NCI-H2029 (cell line): ENCODE data around the gene ITGB5.
"Not testable (repeated sequence)": the region's sequence is repeated elsewhere in the genome, so short reads cannot be mapped to it uniquely, and the experiment has no call there.

Experiments
- DNase-seq: peaks from one replicate; lab custom pipeline; 2025; lab: John Stamatoyannopoulos, UW

Gene ITGB5

DNA sequence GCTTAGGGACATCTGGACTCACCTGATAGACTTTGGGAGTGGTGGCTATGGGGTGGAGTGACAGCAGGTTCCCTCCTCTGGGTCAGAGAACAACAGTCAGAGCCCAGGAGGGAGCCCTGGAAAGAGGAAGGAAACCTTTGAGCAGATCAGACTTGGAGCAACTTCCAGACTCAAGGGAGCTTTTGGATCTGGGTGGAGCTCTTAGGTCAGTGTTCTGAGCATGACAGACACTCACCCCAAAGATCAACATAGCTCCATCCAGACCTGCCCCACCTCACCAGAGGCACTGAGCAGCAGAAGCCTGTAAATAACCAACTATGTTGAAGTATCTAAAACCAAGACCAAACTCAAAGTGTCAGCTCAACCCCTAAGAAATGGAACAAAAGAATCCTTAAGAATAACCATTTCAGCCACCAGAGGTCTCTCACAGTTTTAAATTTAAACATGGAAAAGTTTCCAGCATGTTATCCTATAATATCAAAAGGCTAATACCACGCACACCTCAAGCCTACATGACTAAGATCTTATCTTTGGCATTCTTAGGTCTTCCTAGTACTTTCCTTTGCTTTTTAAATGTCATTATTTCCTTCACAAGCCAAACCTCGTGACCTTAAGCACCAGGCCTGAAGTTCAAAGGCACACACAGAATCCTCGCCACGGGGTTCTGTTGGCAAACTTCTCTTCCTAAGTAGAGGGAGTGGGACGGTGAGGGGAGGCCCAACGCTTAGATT, 100.5 kb downstream of the ITGB5 start:
- no peak for DNase-seq

DNA sequence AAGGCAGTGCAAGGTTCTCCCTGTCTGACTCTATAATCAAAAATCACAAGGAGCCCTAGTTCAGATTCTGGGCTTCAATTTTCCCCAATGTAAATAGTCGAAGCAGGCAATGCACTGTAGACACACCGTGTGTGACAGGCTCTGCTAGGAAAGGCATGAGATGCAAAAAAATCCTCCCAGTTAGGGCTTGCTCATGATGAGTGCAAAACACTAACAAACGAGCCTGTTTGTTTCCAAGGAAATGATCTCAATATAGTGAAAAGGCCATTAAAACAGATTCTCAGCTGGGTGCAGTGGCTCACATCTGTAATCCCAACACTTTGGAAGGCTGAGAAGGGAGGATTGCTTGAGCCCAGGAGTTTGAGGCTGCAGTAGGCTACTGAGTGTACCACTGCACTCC, 101.2 kb downstream of the ITGB5 start:
- DNase-seq = no peak

DNA sequence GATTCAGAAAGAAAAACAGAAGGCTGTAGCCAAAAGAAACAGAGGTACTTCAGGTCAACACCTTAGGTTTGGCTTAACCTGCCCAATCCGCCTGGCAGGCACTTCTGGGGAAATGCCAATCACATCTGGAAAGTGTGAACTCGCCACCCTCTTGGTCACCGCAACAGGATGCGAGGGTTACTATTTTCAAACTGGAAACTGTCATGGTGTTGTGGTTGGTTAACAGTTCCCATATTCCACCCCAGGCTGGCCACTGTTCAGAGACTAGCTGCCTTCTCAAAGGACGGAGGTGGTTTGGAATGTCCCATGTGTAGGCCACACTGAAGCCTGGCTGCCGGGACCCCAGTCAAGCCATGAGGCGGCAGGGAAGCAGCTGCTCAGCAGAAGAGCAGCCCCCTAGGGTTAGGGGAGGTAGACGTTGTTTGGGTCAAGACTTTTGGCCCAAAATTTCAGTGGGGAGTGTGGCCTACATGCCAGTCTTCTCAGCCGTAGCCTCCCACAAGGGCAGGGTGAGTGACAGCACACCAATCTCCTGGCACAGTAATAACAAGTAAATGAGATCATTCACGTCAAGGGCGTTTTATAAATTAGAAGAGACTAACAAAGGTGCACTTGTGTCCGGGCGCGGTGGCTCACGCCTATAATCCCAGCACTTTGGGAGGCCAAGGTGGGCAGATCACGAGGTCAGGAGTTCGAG, 102.3 kb downstream of the ITGB5 start:
- DNase-seq = no peak

DNA sequence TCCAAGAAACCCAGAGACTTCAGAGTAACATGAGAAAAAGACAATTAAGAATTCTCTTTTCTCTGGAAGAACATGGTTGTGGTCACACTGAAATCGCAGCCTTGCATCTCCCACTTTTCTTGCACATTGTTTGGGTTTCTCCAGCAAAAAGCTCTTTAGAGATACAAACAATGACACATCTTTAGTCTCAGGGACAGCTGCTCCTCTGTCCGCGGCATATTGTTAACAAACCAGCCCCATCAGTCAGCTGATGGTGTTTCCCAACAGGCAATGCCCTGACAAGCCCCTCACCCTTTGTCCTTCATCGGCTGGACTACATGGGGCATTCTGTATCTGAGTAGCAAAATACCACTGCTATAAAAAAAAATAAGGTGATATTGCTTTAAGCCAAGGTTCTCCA, 103.5 kb downstream of the ITGB5 start:
- no peak for DNase-seq

DNA sequence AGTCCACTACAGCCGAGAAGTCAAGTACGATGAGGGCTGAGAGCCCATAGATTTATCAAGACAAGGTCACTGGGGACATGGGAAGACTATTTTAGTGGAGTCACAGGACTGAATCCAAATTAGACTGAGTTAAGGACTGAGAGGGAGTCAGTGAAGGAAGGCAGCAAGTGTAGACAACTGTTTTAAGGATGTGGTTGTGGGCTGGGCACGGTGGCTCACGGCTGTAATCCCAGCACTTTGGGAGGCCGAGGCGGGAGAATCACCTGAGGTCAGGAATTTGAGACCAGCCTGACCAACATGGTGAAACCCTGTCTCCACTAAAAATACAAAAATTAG, 104.8 kb downstream of the ITGB5 start:
- not testable (repeated sequence) for DNase-seq

DNA sequence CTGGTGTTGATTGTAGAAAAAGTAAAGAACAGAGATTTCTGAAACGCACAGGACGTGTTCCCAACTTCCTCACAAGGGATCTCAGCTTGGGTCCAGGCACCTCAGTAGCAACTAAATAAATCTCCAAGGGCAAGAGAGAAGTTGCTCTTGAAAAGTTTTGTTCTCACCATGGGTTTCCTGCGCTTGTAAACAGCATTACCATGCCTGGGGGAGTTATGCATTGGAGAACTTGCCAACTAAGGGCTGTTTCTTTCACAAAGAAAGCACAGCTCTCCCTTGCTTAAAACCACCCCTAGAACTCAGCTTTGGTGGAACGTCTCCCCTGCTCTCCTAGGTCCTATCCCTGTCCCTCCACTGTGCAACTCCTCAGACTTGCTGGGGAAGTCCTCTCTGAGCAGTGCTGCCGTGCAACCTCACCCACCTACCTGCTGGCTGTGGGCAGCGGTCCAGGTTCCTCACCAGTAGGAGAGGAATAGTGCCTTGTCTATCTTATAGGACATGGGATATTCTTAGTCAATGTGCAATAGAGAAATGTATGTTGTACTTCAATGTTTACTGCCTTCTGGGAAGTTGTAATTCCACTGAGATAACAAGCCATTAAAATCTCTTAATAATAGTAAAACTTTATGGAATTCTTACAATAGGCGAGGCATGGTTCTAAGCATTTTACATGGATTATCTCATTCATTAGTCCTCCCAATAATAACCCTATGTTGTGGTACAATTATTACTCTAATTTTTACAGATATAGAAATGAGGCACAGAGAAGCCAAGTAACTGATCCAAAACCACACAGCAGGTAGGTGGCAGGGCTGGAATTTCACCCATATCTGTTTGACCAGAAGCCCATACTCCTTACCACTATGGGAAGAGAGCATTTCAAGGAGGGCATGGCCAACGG, 105.4 kb downstream of the ITGB5 start:
- DNase-seq = no peak

DNA sequence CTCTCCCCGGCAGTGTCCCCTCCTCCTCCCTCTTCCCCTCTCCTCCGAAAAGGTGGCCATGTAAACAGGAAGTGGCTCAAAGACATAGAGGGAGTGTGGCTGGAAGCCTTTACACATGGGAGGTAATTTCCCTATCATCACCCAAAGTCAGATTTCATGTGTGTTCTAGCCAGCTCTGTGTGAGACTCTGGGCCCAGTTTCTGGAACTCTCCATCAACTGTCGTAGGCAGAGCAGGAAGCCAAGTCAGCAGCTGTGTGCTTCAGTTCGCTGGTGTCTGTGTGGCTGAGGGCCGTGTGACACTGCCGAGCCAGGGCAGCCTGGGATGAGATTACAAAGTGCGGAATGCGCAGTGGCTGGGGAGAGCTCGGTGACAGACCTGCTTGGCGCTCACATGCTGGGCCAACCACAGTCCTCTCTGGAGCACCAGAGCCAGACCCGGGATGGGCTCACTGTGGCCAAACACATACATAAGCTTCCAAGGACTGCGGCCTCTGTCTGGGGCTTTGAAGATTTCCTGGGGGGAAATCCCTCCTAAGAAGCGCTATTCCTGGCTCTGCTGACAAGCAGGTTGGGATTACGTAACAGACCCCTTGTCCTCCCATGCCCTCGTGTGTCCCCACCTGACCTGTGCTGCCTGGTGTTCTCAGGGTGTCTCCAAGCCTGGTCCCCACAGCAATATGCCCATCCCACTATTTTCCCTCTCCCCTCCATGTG, 106.2 kb downstream of the ITGB5 start:
- DNase-seq = no peak

DNA sequence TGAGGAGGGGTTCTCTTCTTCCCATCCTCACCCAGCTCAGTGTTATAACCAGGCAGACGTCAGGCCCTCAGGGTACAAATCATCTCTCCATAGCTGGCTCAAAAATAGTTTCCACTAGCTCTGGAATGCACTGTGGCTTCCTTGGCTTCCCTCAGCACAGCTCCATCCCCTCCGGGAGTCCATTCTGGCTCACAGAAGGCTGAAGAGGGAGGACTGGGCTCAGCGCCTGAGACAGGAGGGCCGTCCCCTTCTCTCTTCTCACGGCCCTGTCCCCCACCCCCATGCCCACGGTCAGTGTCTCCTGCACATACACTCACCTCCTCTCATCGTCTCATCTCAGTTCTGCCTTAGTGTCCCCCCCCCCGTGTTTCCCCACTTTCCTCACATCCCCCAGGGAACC, 106.8 kb downstream of the ITGB5 start:
- no peak for DNase-seq

DNA sequence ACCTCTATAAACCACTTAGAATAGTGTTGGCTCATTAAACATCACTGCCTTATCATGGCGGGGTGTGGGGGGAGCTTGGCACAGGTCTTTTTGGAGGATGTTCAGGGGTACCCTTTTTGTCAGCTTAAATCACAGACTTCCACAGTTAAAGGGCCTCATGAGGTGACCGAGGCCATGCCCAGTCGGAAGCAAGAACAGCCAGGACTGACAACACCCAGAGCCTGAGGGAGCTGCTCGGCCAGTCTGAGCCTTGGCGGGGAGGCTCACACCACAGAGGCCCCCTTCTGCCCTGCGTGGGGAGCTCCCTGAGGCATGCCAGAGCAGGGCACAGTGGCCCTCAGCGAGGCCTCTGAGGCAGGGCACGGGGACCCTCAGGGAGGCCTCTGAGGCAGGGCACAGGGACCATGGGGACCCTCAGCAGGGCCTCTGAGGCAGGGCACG, 107.4 kb downstream of the ITGB5 start:
- DNase-seq = no peak

DNA sequence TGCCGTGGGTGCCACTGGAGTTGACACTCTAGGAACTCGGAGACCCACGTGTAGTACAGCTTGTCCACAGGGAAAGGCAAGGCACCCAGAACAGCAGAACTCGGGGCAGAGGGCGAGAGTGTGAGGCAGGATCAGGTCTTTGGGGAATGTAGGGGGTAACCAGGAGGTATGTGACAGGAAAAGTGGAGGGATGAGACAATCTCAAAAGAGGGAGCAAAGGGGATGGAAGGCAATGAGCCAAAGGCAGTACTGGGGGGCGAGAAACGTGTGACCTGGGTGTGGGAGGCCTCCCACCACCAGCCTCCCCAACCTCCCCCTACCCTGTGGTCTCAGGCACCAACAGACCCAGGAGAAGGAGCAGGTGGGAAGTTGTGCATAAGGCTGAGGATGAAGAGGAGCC, 108.0 kb downstream of the ITGB5 start:
- DNase-seq = no peak

DNA sequence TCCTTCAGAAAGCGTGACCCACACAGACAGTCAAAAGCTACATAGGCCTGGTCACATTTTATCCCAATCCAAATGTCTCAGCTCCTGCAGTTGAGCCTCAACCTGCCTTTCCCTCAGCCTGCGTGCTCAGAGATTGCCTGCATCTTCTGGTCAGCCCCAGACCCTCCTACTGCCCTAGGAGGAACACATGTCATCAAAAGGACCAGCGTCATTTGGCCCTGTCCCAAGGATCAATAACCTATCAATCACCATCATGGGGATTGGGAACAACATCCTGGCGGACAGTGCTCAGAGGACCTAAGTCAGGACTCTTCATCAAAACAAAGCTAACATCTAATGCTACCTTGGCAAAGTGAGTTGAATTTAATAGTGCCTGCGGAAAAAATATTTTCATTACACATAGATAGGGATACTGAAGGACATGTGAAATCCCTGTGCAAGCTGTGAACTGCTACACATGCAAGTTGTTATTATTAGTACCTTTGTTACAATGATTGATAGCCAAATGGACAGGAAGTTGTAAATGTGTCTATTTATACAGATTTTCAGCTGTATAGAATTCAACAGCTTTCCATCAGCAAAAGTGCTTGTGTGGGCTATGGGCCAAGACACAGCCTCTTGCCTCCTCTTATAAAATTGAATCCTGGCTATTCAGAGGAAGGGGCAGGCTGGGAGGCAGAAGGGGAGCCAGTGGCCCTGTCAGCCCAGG, 109.2 kb downstream of the ITGB5 start:
- no peak for DNase-seq

DNA sequence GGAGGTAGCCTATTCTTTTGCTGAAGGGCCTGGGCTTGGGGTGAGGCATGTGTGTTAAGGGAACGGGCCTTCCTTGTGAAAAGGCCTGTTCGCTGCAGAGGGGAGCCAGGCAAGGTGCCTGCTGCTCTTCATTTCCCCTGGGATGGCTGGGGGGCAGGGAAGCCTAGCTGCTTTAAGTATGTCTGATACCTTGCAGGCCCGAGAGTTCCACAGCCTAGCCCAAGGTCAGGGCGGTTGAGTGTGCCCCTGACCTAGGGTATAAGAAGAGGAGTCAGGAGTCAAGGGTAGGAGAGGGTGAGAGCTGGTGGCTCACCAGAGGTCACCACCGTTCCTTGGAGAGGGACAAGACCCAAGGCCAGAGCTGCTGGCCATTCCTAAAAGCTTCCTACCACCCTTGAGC, 110.3 kb downstream of the ITGB5 start:
- DNase-seq = no peak

DNA sequence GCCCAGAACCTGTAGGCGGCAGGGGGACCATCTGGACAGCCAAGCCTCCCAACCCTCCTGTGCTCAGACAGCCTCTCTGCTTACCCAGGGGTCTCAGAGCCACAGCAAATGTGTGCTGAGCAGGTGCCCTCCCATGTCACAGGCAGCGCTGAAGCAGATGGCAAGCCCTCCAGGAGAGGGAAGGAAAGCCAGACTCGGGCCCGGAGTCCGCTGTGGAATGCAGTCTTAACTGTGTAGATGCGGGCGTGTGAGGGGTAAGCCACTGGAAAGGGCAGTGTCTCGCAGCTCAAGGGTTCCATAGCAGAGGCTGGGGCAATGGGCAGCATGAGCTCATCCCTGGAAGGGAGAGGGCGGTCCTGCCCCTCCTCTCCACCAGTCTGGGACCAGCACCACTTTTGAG, 111.3 kb downstream of the ITGB5 start:
- no peak for DNase-seq

DNA sequence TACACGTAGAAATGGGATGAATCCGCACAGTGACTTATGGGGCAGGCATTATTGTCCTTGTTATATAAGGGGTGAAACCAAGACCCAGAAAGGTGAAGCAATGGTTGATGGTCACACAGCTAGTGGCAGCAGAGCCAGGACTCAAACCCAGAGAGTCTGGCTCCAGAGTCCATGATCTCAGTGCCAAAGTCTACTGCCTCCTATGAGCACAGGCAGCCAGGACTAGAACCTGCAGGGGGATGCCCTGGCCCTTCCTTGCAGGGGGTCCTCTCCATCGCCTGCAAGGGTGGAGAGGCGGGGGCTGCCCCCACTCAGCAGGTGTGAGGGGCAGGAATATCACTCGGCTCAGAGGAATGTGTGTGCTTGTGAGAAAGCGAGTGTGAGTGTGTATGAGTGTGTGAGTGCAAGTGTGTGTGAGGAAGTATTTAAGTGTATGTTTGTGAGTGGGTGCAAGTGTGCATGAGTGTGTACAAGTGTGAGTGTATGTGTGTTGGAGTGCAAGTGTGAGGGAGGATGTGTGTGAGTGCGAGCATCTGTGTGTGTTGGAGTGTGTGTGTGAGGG, 112.2 kb downstream of the ITGB5 start:
- no peak for DNase-seq

DNA sequence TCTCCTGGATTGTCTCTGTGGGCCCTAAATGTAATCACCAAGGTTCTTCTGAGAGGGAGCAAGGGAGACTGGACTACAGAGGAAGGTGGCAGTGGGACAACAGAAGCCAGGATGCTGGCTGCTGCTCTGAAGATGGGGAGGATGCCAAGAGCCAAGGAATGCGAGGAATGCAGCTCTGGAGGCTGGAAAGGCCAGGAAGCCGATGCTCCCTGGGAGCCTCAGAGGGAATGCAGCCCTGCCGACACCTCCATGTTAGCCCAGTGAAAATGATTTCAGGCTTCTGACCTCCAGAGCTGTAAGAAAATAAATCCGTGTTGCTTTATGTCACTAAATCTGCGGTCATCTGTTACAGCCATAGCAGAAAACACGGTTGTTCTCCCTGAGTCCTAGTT, 112.8 kb downstream of the ITGB5 start:
- DNase-seq = no peak

DNA sequence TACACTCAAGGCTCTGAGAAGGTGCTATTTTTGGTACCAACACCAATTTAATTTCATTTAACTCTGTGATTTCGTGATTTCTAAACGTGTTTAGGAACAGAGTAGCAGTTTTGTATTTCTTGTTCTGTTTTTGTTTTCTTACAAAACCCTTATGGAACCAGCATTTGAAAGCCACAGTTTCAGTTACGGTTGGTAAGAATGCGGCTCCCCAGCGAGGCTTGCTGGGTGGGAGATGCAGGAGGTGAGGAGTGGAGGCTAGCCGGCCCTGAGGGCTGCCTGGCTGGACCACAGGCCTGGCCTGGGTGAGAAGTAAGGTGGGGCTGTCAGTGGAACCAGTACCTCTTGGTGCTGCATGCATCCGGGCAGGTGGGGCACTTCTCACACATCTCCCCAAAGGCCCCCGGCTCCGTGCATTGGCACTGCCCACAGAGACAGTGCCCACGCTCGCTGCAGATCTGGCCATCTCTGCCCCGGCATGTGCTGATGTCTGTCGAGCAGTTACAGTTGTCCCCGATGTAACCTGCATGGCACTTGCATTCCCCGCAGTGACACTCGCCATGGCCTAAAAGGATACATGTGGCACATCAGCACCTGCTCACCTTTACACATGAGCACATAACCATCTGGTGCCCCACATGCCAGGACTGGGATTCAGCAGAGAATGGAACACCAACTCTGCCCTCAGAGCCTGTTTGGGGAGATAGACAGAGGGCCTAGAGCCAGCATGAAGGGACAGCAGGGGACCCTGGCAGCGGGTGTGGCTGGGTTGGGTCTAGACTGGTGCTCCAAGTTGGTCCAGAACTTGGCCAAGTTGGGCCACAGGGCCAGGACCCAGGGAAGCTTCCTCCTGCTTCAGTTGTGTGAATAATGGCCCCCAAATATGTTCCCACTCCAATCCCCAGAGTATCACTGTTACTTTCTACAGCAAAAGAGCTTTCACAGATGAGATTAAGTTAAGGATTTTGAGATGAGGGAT, 113.5 kb downstream of the ITGB5 start:
- no peak for DNase-seq

DNA sequence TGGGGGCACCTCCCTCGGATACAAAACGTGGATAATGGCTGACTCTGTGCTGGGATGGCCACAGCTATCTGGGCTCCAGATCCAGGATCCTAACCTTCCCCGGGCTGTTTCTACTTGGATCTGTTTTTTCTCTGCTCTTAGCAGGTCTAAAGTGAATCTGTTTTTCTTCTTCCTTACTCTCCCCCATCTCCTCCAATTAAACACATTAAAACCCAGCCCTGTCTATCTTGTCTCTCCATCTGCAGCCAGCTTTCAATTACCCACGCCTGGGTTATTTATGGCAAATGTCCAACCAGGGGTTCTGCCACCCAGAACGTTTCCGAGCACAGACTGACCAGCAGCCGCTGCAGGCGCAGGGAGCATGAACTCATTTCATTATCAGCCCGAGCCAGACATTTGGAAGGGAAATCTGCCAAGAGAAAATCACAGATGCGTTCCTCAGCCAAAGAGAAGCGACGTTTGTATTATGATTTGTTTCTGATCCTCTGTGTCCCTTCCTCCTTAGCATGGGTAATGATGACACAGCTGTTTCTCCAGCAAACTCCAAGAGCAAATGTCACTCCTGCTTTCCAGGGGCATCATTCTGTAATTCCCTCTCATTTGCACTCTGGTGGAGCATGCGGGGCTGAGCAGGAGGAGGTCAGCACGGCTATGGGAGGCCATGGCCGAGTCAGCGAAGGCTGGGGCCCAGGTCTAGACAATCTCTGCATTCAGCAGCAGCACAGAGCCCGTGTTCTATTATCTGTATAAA, 114.9 kb downstream of the ITGB5 start:
- DNase-seq = no peak

DNA sequence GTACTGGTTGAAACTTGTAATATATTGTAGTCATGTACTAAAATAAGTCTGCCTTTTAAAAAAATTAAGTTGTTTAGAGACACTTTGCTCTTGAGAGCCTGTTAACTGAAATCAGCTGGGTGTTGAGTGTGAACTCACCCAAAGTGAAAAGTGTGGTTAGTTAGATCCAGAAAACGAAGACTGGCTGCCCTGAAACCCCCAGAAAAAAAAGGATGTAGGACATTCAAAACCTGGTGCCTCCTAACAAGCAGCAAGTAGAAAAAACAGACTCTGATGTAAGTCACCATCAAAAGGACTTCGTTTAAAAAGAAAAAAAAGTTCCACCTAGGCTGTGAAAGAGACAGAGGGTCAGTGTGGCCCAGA, 116.1 kb downstream of the ITGB5 start:
- DNase-seq = no peak

DNA sequence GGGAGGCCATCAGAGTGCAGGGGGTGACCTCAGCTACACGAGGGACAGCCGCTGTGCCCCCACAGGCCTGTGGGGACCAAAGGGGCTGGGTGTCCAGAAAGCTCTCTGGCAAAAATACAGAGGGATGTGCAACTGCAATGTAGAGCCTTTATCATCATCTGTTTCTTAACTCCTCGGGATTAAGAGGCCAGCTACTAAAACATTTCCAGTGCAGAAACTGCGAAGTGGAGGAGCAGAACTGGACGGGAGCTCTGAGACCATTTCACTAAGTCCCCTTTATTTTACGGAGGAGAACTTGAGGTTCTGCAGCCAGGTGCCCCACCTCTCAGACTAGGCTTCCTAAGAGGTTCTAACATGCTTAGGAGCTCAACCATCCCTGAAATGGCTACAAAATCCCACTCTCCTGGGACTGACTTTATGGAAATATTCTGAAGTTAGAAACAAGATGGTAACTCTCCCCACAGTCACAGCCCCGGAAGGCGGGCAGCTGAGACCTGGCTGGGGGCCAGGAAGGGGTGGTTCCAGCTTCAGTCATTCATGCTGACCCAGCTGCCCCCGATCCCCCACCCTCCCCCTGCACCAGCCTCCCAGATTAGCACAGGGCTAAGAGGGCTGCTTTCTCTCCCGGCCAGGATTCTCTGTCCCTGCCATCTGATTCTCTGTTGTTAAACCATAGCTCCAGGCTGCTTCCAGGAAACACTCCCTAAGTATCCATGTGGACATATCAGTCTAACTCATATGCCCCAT, 116.7 kb downstream of the ITGB5 start:
- no peak for DNase-seq
